ENCODE results near the gene SNX14. TPM values are rescaled to one million over a fixed set of nuclear protein-coding genes. Genes with fewer than 3 reads are reported as not detected.

SNX14 gene
- total RNA-seq, 1 experiment from 2014 or later = 65.4 TPM

- Histone ChIP-seq H3K9ac (ENCODE audit: low read length) (peak overlapping the region; percentile 100), H3K9me3 (ENCODE audit: low read length) (no peaks in the 10 kb centered on the region), H3K4me2 (ENCODE audit: low read length) (peak overlapping the region; percentile 88), H3K27ac (ENCODE audit: low read length) (peak overlapping the region; percentile 98), H3K9me2 (replicated peaks; ENCODE audit: low read length) (no peaks in the 10 kb centered on the region), H3K4me3 (ENCODE audit: low read length) (peak overlapping the region; percentile 89), H2AFZ (ENCODE audit: low read length) (no peak overlapping the region), H3F3A (ENCODE audit: low read length, unreplicated experiment) (no peaks in the 10 kb centered on the region), H3K4me1 (ENCODE audit: insufficient read depth, low read length) (peaks cover 17% of the 10 kb centered on the region), H3K36me3 (ENCODE audit: low read depth, low read length) (peaks cover 40% of the 10 kb centered on the region), H3K79me2 (ENCODE audit: low read length) (peaks cover 59% of the 10 kb centered on the region), H3K27me3 (ENCODE audit: low read length) (no peaks in the 10 kb centered on the region), H4K20me1 (ENCODE audit: low read length) (peaks cover 49% of the 10 kb centered on the region)
- CTCF ChIA-PET = no interaction called here
- POLR2A ChIA-PET (ENCODE audit: unreplicated experiment) = interaction anchor here (0.6 to 3.6 kb wide), 3 partner anchors 37 to 230 kb away, joined by 3 to 60 read pairs (median 4); no protein-coding TSS in a partner anchor
- no TSS peak for BruUV-seq (replicated peaks)
- DNase-seq = peak; percentile 27
- TF ChIP-seq EZH2 (IDR thresholded peaks at IDR 0.05; ENCODE audit: low read length, unreplicated experiment) (no peak), EZH2phosphoT487 (IDR thresholded peaks at IDR 0.05; ENCODE audit: borderline replicate concordance, low read length) (no peak)
- TF ChIP-seq, protein P1, sequence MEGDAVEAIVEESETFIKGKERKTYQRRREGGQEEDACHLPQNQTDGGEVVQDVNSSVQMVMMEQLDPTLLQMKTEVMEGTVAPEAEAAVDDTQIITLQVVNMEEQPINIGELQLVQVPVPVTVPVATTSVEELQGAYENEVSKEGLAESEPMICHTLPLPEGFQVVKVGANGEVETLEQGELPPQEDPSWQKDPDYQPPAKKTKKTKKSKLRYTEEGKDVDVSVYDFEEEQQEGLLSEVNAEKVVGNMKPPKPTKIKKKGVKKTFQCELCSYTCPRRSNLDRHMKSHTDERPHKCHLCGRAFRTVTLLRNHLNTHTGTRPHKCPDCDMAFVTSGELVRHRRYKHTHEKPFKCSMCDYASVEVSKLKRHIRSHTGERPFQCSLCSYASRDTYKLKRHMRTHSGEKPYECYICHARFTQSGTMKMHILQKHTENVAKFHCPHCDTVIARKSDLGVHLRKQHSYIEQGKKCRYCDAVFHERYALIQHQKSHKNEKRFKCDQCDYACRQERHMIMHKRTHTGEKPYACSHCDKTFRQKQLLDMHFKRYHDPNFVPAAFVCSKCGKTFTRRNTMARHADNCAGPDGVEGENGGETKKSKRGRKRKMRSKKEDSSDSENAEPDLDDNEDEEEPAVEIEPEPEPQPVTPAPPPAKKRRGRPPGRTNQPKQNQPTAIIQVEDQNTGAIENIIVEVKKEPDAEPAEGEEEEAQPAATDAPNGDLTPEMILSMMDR (conservative IDR thresholded peaks at IDR 0.05; ENCODE audit: low read depth, low read length) = no peak
- intact Hi-C loops (cut with micrococcal nuclease) = loop anchor here (2.0 kb wide), 2 partner anchors 47 to 105 kb away; no protein-coding TSS in a partner anchor
- no peak for ATAC-seq
These were observed 48.5 kb upstream of the SNX14 start for GRCh38 chr6:85641897-85642773.

DNA sequence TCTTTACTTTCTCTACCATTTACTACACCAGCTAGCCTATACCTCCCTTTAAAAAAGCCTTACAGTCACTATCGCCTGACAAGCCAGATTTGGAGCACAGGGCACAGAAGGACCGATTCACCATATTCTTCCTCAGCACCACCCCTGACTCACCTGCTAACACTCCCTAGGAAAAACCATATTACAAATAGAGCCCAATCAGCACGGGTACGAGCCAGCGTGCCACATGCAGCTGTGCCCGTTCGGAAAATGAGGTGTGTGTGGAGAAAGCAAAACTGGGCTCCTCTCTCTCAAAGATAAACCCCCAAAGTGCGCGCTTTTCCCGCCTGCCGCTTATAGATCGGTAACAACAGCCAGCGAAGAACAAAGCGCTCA is 47.9 kb upstream of the SNX14 start:
- peak overlapping the region; percentile 98 for H3K27ac ChIP-seq (ENCODE audit: low read length)

DNA sequence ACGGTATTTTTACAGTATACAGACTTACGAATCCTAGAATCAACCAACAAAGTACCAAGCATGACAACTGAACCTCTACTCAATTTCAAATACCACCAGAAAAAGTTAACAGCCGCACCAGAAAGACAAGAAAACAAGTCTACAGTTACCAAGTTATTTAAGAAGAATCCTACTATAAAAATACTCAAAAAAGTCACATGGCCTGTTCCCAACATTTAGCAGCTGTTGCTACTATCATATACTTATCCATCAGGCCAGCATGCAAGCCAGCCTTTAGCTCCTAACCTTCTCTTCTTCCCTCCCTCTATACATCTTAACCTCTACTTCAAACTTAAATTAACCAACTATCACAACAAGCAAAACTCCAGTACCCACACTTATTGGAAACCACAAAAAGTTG is 47.2 kb upstream of the SNX14 start:
- Histone ChIP-seq H3K9me3 (ENCODE audit: low read length) (no peaks in the 10 kb centered on the region), H3K79me2 (ENCODE audit: low read length) (peaks cover 72% of the 10 kb centered on the region), H3K4me3 (ENCODE audit: low read length) (peak overlapping the region; percentile 89), H3K4me1 (ENCODE audit: insufficient read depth, low read length) (peaks cover 17% of the 10 kb centered on the region), H2AFZ (ENCODE audit: low read length) (no peak overlapping the region), H3F3A (ENCODE audit: low read length, unreplicated experiment) (no peaks in the 10 kb centered on the region), H3K27me3 (ENCODE audit: low read length) (no peaks in the 10 kb centered on the region), H3K27ac (ENCODE audit: low read length) (no peak overlapping the region), H3K4me2 (ENCODE audit: low read length) (peak overlapping the region; percentile 88), H3K9me2 (replicated peaks; ENCODE audit: low read length) (no peaks in the 10 kb centered on the region), H3K36me3 (ENCODE audit: low read depth, low read length) (peaks cover 52% of the 10 kb centered on the region), H3K9ac (ENCODE audit: low read length) (peak overlapping the region; percentile 100; the same call in 1 of the 2 replicates), H4K20me1 (ENCODE audit: low read length) (peaks cover 57% of the 10 kb centered on the region)
- ATAC-seq (no peak), DNase-seq (no peak)
- no peak for TF ChIP-seq EZH2 (IDR thresholded peaks at IDR 0.05; ENCODE audit: low read length, unreplicated experiment)
- TF ChIP-seq EZH2phosphoT487 (IDR thresholded peaks at IDR 0.05; ENCODE audit: borderline replicate concordance, low read length) = no peak
- TF ChIP-seq, protein P1 (conservative IDR thresholded peaks at IDR 0.05; ENCODE audit: low read depth, low read length) = no peak
- intact Hi-C loops (cut with micrococcal nuclease) = no loop called here
- ChIA-PET POLR2A (ENCODE audit: unreplicated experiment) (no interaction called here), CTCF (no interaction called here)
- no TSS peak for BruUV-seq (replicated peaks)

More for the DNA sequence above, 47.9 kb upstream of the SNX14 start:
- Histone ChIP-seq H3K4me3 (ENCODE audit: low read length) (peak overlapping the region; percentile 89), H4K20me1 (ENCODE audit: low read length) (peaks cover 56% of the 10 kb centered on the region), H3K4me2 (ENCODE audit: low read length) (peak overlapping the region; percentile 88), H3K4me1 (ENCODE audit: insufficient read depth, low read length) (peaks cover 17% of the 10 kb centered on the region), H3F3A (ENCODE audit: low read length, unreplicated experiment) (no peaks in the 10 kb centered on the region), H3K79me2 (ENCODE audit: low read length) (peaks cover 65% of the 10 kb centered on the region), H2AFZ (ENCODE audit: low read length) (no peak overlapping the region), H3K9me2 (replicated peaks; ENCODE audit: low read length) (no peaks in the 10 kb centered on the region), H3K36me3 (ENCODE audit: low read depth, low read length) (peaks cover 46% of the 10 kb centered on the region), H3K27me3 (ENCODE audit: low read length) (no peaks in the 10 kb centered on the region), H3K9me3 (ENCODE audit: low read length) (no peaks in the 10 kb centered on the region), H3K9ac (ENCODE audit: low read length) (peak overlapping the region; percentile 100)
- CTCF ChIA-PET = no interaction called here
- intact Hi-C loops (cut with micrococcal nuclease) = no loop called here
- no peak for ATAC-seq
- peak; percentile 30 for DNase-seq
- BruUV-seq (replicated peaks) = TSS peak; percentile 19
- TF ChIP-seq EZH2 (IDR thresholded peaks at IDR 0.05; ENCODE audit: low read length, unreplicated experiment) = no peak
- POLR2A ChIA-PET (ENCODE audit: unreplicated experiment) = no interaction called here

Data from PC-3 (cell line).